Limb (tissue), 2 donors: ENCODE data around the gene DPEP1.

Experiments
- DNase-seq, 2 donors: peaks; one replicate each; pipeline ENCODE4 v3.0.0-alpha.2; 2016; ENCODE audit errors: extremely low spot score in 2 of 2

The DPEP1 gene

DNA sequence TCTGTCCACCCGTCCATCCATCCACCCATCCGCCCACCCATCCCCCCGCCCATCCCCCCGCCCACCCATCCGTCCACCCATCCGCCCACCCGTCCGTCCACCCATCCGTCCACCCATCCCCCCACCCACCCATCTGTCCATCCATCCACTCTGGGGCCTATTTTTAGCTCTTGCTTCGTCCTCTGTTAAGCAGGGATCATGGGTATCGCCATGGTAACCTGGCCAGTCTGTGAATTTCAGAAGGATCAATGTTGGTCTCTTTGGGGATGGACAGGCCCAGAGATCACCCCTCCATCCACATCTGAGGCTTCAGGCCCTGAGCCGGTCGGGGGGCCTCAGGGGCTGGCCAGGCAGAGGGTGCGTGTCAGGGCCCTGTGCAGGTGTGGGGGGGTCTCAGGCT lies 15.2 kb upstream of the DPEP1 start:
- no peak for DNase-seq

DNA sequence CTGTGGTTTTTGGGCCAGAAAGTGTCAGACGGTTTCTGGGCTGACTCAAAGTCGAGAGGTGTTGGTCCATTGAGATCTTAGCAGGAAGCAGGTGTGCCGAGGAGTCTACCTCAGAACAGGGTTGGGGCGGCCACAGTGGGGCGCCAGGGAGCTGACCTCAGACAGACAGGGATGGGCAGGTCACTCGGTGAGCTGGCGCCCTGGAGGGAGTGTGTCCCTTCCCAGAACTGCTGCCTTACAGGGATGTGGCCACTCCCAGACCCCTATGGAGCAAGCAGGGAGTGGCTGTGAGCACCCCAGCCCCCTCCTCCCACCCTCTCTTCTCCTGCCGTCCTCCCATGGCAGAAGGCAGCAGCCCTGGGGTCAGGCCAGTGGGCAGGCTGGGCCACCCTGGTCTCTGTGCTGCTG lies 14.0 kb upstream of the DPEP1 start:
- DNase-seq = no peak

DNA sequence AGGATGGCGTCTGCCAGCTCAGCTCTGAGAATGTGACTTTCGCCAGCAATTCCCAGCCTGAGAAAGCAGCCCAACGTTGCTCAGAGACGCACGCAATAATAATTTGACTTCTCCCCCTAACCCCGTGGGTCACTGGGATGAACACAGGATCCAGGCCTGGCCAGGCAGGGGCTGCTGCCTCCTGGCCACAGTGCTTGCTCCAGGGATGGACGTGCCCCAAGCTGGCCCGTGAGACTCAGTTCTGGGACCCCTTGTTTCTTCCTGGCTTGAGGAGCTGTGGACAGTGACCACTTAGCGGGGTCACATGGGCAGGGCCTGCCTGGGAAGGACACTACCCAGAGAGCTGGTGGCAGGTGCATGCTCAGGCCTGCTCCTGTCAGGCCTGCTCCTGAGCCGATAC lies 13.5 kb upstream of the DPEP1 start:
- DNase-seq = no peak

DNA sequence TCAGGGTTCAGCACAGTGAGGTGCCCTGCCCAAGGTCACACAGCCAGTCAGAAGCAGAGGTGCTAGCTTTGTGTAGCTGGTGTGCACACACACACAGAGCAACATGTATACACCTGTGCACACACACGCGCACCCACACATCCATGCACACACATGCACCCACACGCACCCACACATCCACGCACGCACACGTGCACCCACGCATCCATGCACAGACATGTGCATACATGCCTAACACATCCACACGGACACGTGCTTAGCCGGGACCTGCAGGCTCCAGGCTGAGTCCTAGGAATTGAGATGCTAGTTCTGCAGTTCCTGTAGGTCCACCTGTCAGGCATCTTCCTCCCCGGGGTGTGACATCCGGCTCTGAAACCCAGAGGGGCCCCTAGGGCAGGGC lies 13.0 kb upstream of the DPEP1 start:
- DNase-seq = no peak

DNA sequence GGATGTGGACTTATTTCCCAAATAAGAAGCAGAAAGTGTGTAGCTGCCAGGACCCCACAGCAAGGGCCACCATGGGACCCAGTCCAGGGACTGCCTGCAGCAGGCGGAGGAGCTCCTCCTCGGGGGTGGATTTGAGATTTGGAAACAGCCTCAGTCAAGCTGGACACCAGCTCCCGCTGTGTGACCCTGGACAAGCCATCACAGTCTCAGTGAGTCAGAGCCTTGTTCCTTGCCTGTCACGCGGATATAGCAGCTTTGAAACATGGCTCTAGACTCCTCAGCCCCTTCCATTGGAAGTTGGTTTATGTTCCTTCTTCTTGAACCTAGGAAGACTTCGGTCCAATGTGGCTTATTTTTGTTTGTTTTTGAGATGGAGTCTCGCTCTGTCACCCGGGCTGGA lies 12.5 kb upstream of the DPEP1 start:
- no peak for DNase-seq

DNA sequence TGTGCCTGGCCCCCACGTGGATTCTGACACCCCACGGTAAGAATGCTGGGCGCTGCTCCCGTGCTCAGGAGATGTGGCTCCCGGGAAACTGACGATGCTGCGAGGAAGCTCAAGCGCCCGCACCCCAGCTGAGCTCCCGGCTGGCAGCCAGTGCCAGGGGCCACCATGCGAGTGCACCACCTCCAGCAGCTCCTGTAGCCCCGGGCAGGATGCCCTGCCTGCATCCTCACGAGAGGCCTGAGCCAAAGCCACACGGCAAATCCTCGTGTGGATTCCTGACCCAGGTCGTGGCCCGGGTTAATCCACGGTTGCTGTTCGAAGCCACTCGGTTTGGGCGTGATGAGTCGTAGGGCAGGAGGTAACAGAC lies 11.6 kb upstream of the DPEP1 start:
- DNase-seq = no peak

DNA sequence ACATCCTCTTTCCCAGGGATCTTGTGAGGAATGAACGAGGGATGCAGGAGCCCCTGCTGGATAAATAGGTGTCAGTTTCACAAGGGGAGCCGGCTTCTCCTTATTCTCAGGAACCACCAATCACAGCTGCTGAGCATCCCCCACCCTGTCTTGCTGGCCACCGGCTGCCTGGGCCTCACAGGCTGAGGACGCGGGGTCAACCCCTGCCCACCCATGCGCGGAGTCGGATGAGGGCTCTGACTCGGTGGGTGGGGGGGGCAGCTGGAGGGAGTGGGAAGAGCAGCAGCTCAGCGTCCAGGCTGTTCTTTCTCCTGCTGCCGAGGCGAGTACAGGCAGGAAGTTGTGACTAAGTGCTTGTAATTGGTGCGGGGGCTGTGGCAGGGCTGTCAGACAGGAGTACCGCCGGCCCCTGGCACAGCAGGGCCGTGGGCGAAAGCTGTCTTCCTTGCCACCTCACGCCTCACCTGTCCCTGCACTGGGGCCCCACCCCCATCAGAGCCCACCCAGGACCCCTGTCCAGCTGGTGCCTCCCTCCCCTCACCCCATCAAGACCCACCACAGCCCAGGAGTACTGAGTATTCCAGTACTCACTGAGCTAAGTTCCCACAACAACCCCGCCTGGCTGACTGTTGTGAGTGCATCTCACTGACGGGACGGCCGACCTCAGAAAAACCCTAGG lies 11.0 kb upstream of the DPEP1 start:
- DNase-seq = peak; percentile 24 to 72

DNA sequence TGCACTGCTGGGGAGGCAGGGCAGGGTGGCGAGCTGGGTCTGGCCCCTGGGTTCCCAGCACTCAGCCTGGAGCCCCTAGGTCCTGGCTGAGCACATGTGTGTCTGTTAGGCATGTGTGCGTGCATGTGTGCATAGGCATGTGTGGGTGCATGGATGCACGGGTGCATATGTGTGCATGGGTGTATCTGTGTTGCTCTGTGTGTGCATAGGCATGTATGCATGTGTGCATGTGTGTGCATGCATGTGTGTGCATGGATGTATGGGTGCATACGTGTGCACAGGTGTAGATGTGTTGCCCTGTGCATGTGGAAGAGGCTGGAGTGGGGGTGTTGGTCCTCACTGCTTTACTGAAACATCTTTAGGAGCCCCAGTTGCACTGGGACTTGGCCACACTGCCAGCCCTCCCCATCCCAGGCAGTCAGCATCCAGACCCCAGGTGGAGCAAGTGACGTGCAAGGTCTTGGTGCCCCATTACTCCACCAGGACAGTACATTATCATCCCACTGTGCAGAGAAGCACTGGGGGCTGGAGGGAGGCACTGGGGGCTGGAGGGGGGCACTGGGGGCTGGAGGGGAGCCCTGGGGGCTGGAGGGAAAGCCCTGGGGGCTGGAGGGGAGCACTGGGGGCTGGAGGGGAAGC lies 10.4 kb upstream of the DPEP1 start:
- DNase-seq = no peak

DNA sequence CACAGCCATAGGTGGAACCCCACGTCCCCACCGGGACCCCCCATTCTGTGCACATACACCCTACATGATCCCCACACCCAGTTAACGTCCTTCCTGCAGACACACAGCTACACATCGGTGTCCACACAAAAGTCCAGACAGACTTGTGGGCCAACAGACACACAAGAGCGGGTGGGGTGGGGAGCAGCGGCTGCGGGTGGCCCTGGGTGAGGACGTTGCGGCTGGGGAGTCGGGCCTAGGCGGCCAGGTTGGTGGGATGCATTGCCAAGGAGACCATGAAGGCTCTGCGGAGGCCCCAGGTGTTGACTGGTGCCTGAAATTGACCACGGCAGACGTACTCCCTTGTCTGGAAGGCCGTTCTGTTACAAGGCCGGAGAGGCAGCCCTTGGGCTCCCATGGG lies 8.7 kb upstream of the DPEP1 start:
- DNase-seq = no peak

DNA sequence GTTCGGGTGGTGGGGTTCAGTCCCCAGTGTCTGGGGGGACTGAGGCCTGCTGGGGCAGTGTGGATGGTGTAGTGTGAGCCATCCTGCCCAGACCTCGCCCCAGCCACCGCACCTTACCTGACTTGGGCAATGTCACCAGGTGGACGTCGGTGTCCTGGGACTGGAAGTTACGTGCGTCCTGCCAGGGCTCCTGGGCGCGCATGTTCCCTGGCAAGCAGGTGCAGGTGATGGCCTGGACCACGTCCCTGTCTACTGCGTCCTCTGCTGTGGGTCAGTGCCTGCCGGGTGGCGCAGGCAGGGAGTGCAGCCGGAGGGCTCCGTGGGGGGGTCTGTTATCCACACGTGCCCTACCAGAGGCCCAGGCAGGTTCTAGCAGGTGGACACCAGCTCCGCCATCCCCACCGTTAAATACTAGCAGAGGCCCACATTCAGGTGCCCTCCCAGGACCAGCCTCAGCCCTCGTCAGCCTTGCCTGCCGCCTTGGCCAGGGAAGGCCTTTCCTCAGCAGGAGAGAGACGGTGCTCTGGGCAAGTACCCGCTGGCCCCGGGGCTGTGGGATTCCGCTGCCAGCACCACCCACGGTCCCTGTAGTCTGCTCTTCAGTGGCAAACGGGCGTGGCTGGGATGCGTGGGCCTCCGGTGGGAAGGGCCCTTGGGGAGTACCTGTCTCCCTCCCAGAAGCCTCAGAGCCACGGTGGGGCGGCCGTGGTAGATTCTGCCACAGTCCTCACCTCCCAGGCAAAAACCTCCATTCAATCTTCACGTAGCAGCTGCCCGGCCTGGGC lies 8.1 kb upstream of the DPEP1 start:
- no peak for DNase-seq

DNA sequence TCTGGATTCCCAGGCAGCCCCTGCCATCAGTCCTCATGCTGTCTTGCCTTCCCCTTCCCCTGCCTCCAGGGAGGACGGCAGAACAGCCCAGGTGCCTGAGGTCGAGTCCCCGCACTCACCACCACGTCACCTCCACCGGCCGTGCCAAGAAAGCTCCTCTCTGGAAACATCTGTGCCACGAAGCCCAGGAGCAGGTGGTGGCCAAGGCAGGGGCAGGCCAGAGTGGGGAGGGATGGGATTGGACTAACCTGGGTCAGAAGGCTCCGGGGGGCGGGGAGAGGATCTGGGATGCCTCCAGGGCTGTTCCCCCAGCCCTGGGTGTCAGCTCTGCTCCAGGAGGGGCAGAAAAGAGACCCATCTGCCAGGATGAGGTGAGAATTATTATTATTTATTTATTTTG lies 7.4 kb upstream of the DPEP1 start:
- DNase-seq = no peak

DNA sequence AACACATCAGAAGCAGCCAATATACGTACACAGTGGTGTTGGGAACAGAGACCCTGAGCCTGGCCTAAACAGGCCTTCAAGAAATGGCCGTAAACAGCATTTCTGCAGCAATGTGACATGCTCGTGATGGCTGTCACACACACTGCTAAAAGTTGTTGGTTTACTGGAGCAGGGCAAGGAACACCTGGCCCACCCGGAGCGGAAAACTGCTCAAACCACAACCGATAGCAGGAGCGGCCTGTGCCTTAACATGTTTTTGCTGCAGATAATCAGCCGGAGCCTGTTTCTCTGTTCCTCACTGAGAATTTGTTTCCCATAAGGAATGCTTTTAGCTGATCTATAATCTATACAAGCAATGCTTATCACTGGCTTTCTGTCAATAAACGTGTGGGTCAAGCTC lies 6.0 kb upstream of the DPEP1 start:
- DNase-seq = no peak

DNA sequence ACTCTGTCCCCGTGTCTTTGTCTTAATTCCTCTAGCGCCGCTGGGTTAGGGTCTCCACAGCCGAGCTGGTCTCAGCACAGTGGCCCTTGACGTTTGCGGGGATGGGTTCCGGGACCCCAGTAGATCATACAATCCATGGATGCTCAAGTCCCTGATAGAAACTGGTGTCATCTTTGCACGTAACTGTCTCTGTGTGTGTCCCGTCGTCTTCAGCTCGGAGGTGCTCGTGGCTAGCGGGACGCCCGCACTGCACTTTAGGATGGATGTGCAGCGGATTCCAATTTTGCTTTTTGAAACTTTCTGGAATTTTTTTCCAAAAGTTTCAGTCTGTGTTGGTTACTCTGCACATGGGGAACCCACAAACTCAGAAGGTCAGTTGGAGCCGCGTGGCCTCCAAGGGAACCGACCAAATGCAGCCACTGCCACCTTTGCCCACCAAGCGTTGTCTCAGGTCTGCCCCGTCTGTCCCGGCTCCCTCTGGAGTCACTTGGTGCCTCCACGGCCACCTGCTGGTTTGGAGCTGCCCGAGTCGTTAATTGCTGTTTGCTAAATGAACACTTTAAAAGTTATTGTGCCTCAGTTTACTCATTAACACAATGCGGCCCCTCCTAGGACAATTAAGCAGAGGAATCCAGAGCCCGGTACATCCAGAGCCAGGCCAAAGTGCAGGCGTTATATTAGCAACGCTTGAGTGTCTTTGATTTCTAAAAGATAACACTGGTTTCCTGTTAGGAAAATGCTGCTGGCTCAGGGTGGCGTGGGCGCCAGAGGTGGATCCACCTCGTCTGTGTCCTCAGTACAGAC lies 5.3 kb upstream of the DPEP1 start:
- no peak for DNase-seq

DNA sequence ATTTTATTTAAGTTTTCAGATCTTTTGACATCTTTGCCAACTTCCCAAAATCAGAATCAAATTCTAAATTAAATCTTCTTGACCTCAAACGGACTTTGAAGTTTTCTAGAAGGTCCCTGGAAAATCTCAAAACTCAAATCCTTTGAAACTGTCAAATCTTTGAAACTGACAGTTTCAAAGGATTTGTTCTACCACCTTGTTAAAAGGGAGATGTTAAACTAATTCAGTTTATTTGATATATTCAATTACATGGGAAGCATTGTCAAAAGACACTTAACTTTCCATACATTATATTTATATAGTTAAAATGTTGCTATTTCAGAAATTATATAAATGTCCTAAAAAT lies 3.4 kb upstream of the DPEP1 start:
- no peak for DNase-seq

DNA sequence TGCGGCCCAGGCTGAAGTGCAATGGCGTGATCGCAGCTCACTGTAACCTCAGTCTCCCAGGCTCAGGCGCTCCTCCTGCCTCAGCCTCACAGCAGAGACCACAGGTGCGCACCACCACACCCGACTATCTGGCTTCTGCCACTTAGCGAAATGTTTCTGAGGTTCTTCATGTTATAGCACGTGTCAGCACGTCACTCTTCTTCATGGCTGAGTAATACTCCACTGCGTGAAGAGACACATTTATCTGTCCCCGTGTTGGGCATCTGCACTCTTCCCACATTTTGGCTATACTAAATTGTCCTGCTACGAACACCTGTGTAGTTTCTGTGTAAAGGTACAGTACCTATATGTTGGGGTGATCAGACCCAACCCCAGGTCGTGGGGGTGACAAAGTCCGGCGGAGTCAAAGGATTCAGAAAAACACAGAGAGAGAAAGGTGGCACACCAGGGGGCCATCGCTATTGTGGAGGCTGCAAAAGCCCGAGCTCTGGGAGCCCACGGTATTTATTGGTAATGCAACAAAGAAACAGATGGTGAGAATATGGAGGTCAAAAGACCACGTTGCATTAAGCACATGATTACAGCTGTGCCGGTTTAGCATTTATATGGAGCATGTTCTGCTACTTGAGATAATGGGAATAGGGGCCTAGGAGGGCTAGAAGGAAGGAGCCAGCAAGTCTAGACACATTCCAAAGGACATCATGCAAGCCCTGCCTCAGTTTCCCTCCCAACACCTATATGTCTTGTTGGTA lies 851 bp upstream of the DPEP1 start:
- no peak for DNase-seq

DNA sequence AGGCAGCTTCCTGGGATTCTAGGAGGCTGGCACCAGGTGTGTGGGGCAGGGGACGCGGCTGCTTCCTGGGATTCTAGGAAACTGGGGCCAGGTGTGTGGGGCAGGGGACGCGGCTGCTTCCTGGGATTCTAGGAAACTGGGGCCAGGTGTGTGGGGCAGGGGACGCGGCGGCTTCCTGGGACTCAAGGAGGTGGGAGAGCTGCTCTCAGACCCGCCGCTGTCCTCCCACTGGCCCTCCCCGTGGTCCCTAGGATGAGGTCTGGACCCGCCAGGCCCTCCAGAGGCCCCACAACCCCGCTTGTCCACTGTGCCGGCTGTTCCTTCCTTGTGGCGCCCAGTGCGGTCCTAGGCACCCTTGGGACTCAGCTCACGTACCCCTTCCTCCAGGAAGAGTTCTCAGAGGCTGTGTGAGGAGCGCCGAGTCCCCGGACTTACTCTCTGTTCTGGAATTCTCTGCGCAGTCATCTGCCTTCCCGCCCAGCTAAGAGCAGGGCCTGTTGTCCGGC lies 565 bp downstream of the DPEP1 start:
- DNase-seq = no peak

DNA sequence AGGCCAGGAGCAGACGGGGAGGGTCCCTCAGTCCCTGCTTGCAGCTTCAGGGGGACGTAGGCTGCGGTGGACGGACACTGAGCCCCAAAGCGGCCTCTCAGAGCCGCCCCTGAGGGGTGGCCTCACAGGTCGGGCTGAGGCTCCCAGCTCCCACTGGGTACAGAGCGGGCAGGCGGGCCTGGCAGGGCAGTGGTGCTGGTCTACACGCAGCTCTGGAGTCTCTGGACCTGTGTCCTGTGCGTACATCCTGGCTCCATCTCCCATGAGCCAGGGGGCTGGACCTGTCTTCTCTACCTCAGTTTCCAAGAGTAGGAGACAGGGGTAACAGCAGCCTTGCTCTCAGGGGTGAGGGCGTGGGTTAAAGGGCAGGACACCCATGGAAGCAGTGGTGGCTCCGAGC lies 1.7 kb downstream of the DPEP1 start:
- no peak for DNase-seq

DNA sequence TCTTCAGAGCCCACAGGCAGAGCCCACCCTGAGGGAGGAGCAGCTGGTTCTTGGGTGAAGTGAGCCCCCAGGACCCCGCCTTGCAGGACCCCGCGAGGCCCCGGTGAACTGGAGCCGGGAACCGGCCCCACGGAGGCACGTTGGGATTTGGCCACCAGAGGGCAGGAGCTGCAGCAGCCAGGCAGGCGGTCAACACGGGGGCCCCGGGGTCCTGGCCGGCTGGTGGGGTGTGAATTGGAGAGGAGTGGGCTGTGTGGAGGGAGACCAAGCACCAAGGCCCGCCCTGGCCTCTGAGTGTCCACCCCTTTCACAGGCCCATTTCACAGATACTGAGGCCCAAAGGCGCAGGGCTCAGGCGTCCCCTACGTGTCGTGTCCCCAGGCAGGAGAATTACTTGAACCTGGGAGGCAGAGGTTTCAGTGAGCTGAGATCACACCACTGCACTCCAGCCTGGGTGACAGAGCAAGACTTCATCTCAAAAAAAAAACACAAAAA lies 2.2 kb downstream of the DPEP1 start:
- no peak for DNase-seq

DNA sequence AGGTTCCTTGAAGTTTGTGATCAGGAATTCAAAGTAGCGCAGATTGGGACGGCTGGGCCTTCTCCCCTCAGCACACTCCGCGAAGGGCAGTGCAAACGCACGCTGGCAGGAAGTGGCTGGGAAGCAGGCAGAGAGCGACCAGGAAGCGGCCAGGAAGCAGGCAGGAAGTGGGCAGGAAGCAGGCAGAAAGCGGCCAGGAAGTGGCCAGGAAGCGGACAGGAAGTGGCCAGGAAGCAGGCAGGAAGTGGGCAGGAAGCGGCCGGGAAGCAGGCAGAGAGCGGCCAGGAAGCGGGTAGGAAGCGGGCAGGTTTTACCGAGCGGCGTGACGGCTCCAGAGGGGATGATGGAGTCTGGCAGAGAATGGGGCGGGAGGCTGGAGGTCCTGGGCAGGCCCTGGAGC lies 3.2 kb downstream of the DPEP1 start:
- no peak for DNase-seq

DNA sequence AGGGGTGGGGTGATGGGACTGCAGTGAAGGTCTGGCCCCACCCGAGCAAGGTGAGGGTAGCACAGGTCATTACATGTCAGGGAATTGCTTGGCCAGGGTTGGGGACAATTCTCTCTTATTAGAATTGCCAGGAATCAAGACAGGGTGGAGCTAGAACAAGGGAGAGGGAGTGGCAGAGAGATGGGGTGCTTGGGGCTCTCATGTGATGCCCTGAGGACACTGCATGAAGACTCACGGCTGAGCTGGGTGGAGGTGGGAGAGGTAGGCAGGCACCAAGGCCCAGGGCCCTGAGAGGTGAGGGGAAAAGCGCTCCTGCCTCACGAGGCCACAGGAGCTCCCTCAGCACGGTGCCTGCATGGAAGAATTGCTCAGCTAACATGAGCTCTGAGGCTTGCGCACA lies 3.6 kb downstream of the DPEP1 start:
- no peak for DNase-seq
